HG03342 (cell line): ENCODE results near the gene OR7C2.
"Not testable (repeated sequence)": the region's sequence is repeated elsewhere in the genome, so short reads cannot be mapped to it uniquely, and the experiment has no call there.

Source experiments
- ATAC-seq: cut with Tn5 transposase; IDR thresholded peaks from one replicate; pipeline ENCODE4 v1.9.1; 2021; ENCODE audit warnings: mild to moderate bottlenecking, moderate library complexity; ENCODE audit not compliant: unreplicated experiment

Gene OR7C2

DNA sequence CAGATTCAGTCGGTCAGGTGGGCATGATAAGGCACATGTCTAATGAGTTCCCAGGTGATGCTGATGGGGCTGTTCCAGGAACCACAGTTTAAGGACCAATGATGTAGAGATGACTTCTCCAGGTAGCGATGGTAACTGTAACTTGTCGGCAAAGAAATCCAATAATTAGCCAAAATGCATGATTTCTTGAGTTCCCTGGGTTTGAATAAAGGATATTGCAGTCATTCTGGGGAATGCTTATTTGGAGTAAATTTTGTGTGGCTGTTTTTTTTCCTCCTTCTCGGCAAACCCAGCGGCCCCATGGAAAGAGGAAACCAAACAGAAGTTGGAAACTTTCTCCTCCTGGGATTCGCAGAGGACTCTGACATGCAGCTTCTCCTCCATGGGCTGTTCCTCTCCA is at the start of gene OR7C2:
TSS of gene OR7C2 (plus strand) at position 301 of the 400 bp plus-strand sequence. CDS start at position 301, 0 bp downstream.
- no peak for ATAC-seq

DNA sequence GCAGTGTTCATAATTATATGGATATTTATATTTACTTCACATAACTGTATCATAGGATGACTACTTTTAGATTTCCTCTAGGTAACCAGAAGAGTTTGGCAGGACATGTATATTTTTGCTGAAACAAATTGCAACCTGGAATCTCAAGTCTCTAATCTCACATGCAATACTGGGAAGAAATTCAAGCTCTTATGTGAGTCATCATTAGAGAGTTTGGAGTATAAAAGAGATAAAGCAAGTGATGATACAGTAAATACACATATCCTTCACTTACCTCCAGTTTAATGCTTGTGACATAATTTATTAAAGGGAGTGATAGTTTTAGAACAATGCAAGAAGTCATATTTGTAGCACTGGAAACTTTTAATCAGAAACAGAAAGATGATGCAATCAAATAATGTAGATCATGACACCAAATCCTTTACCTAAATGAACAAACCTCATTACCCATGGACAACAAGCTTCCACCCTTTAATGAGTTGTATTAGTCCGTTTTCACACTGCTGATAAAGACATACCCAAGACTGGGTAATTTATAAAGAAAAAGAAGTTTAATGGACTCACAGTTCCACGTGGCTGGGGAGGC is 39.5 kb upstream of the OR7C2 start:
- no peak for ATAC-seq

GRCh38 chr19:14906711-14907110 is 34.6 kb upstream of the OR7C2 start:
- no peak for ATAC-seq

GRCh38 chr19:14915116-14915515 is 26.2 kb upstream of the OR7C2 start:
- no peak for ATAC-seq

DNA sequence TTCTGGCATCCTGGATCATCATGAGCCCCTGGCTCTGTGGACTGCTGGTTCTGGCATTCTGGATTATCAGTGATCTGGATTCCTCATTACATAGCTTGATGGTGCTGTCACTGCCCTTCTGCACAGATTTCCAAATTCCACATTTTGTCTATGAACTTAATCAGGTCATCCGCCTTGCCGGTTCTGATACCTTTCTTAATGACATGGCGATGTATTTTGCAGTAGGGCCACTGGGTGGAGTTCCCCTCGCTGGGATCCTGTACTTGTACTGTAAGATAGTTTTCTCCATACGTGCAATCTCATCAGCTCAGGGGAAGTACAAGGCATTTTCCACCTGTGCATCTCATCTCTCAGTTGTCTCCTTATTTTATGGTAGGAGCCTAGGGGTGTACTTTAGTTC is 24.4 kb upstream of the OR7C2 start:
- ATAC-seq, result no peak

- no peak for ATAC-seq
Measured at GRCh38 chr19:14933506-14933905, 7.8 kb upstream of the OR7C2 start.

GRCh38 chr19:14940266-14940665 is 1.0 kb upstream of the OR7C2 start:
- ATAC-seq, result no peak

DNA sequence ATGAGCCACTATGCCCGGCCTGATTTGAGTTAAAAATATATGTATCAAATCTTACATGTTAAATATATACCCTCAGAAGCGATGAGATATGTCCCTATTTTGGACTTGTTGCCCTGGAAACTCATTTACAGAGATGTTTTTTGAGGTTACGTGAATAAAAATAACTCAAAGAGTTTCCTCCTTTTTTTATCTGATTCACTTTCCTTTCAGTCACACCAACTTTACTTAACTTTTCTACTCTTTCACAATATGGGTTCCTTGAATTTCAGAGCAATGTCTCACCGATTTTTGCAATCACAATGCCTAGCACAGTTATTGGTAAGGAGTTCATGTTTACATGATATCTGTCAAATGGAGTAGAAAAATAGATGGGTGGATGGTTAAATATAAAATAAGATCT is 2.3 kb downstream of the OR7C2 start:
- ATAC-seq, result no peak

DNA sequence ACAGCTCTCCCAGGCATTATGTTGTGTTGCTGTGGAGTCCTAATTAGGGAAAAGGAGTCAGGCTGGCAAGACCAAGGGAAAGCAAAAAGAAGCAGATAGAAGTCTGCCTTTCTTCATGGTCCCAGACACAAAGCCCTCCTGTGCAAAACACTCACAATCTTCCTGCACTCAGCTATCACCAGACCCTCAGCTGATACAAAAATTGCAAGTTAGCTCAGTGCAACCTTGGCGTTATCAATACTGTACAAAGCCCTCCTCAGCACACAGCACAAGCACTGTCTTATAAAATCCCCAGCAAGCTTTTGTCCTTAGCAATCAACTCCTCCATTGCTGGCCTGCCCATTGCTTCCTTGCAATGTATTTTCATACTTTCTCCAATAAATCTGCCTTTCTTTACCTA is 3.2 kb downstream of the OR7C2 start:
- no peak for ATAC-seq

DNA sequence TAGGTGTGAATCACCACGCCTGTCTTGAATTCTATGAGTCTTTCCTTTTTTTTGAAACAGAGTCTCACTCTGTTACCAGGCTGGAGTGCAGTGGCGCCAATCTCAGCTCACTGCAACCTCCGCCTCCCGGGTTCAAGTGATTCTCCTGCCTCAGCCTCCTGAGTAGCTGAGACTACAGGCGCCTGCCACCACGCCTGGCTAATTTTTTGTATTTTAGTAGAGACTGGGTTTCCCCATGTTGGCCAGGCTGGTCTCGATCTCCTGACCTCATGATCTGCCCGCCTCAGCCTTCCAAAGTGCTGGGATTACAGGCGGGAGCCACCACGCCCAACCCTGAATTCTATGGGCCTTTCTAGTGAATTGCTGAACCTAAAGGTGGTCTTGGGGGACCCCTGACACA is 8.1 kb downstream of the OR7C2 start:
- ATAC-seq, result not testable (repeated sequence)

GRCh38 chr19:14949876-14950275 is 8.6 kb downstream of the OR7C2 start:
- no peak for ATAC-seq

DNA sequence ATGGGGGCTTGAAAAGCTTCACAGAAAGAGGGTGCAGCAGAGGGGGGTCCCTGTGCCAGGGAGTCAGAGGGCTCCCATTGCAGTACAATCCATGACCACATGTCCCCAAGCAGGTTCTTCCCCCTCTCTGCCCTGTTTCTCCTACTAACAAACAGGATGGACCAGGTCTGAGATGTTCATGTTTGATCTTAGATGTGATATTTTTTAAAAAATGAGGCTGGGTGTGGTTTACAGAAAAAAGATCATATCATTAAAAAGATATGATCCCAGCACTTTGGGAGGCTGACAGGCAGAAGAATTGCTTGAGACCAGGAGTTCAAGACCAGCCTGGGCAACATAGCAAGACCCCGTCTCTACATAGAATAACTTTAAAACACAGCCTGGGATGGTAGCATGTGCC is 9.1 kb downstream of the OR7C2 start:
- ATAC-seq, result no peak

DNA sequence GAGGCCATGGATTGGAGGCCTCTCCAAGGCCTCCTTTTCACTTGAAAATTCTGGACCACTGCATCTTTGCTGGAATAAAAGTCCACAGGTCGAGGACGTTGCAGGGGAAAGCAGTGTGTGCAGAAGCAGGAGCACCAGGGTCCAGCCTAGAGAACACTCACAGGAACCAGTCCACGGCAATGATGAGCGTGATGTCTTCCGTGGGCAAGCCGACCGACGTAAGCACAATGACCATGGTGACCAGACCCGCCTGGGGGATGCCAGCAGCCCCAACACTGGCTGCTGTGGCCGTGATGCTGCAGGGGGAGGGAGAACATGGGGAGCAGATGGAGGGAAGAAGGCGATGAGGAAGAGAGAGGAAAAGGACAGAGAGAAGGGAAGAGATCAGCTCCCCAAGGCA is 11.5 kb downstream of the OR7C2 start:
- ATAC-seq, result no peak

DNA sequence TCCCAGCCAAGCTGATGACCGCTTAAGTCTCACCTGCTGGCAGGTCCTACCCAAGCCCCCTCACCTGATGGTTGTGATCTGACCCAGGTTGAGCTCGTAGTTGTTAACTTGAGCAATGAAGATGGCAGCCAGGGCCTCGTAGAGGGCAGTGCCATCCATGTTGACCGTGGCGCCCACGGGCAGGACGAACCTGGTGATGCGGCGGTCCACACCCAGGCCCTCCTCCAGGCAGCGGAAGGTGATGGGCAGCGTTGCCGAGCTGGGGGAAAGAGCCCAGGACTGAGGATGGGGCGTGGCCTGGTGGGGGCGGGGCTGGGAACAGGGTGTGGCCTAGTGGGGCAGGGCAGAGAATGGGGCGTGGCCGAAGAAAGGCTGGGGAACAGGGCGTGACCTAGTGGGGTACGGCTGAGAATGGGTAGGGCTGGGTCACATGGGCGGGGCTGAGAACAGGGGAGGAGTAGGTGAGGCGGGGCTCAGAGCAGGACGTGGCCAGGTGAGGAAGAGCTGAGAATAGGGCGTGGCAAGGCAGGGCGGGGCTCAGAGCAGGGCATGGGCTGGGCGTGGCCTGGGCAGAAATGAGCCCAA is 12.9 kb downstream of the OR7C2 start:
- ATAC-seq, result no peak

DNA sequence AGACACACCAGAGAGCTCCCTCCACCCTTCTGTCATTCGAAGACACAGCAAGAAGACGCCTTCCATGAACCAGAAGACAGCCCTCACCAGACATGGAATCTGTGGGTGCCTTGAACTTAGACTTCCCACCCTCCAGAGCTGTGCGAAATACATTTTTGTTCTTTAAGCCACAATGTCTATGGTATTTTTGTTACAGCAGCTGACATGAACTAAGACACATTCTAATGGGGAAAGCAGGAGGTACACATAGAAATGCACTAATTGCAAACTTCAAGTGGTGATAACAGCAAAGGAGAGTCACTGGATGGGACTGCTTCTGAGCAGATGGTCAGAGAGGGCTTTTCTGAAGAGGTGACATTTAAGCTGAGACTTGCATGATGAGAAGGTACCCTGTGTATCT is 16.2 kb downstream of the OR7C2 start:
- no peak for ATAC-seq

DNA sequence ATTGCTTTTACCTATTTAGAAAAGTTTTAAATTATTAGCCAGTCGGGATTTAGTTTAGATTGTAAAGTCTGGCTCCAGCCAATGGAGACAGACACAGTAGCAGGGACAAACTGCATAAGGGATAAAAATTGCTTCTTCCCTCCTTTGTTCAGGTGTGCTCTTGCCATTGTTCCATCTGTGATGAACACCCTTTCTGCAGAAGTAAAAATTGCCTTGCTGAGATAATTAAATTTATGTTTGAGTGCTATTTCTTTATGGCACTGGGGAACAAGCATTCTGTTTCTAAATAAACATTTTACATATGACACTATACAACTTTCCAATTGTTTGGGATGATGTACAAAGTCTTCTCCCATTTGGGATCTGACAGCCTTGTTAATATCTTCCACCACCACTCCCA is 18.0 kb downstream of the OR7C2 start:
- ATAC-seq, result no peak

- no peak for ATAC-seq
Measured at GRCh38 chr19:14961956-14962685, 20.8 kb downstream of the OR7C2 start.

DNA sequence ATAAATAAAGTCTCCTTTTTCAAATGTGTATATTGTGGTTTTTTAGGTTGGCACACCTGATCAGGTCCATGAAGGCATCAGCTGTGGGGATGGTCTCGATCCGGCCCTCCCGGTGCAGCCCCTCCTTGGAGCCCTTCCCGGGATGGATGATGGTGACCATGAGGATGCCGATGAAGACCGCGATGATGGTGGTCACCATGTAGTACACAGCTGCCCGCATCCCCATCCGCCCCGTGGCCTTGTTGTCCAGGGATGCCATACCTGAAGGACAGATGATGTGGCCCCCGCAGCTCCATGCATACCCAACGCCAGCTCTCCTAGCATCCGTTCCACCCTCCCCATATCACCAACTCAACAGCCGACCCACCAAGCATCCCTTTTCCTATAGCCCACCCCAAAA is 27.0 kb downstream of the OR7C2 start:
- ATAC-seq, result no peak

DNA sequence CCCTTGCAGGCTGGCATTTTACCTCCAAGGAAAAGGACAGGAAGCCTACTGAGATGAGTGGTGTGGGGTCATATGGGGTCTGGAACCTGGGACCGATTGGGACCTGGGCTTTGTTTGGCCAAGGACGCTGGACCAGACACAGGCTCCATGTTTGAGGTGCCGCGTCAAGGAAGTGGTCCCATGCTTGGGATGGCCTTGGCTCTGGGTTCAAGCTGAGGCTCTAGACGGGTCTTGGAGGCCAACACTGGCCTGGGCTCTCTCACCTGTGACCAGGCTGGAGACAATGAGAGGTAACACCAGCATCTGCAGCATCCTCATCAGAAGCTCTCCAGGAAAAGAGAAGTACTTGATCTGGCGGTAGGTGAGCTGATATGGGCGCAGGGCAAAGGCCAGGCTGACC is 30.2 kb downstream of the OR7C2 start:
- ATAC-seq, result no peak

GRCh38 chr19:14972676-14973075 is 31.4 kb downstream of the OR7C2 start:
- ATAC-seq, result no peak

DNA sequence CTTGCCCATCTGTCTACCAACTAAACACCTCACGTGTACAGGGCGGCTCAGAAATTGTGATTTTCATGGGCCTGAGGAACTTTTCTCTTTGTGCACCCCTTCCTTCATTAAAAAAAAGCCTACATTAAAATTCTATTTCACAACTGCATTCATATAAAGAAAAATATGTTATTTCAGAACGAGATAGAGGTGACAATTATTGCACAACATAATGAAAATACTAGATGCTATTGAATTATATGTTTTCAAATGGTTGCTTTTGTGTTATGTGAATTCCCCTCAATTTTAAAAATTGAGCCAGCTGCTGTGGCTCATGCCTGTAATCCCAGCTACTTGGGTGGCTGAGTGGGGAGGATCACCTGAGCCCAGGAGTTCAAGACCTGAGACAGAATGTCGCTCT is 33.2 kb downstream of the OR7C2 start:
- ATAC-seq, result no peak

GRCh38 chr19:14977128-14977527 is 35.8 kb downstream of the OR7C2 start:
- ATAC-seq, result no peak
